ENCODE results near the gene DSG3.

The DSG3 gene

GRCh38 chr18:31511098-31511497 lies 63.6 kb downstream of the DSG3 start:
- in situ Hi-C loops (cut with MboI; ENCODE audit: low sequenced_read_pairs), result no loop called here

GRCh38 chr18:31512203-31512764 lies 64.7 kb downstream of the DSG3 start:
- in situ Hi-C loops (cut with MboI; ENCODE audit: low sequenced_read_pairs), result no loop called here

GRCh38 chr18:31513189-31513935 lies 65.8 kb downstream of the DSG3 start:
- in situ Hi-C loops (cut with MboI; ENCODE audit: low sequenced_read_pairs), result no loop called here

GRCh38 chr18:31516437-31516836 lies 68.9 kb downstream of the DSG3 start:
- in situ Hi-C loops (cut with MboI; ENCODE audit: low sequenced_read_pairs), result no loop called here

GRCh38 chr18:31526374-31526773 lies 78.8 kb downstream of the DSG3 start:
- in situ Hi-C loops (cut with MboI; ENCODE audit: low sequenced_read_pairs), result no loop called here
